ENCODE results near the gene GPR78.
"Not testable (repeated sequence)": the region's sequence is repeated elsewhere in the genome, so short reads cannot be mapped to it uniquely, and the experiment has no call there.

GRCh38 chr4:8624601-8625272 lies 44.5 kb downstream of the GPR78 start:
- not testable (repeated sequence) for TF ChIP-seq CTCF (IDR thresholded peaks at IDR 0.05; ENCODE audit: low read length); EZH2 (IDR thresholded peaks at IDR 0.05; ENCODE audit: borderline replicate concordance, low read length)

All from OCI-LY1 (cell line).